Sigmoid colon (tissue), 7 donors: ENCODE measurements around the gene RBM10. TPM values are rescaled to one million over a fixed set of nuclear protein-coding genes. Genes with fewer than 3 reads are reported as not detected.
A peak's percentile ranks its signal among the peaks of the same experiment; 100 is the strongest.

Experiments used
- DNase-seq: peaks from one replicate; pipeline ENCODE4 v3.0.0-alpha.2; 2019
- H3K27ac ChIP-seq, 4 donors: fragments of 200-600 bp; sonication (generic); one replicate each; pipeline ENCODE4 v1.5.1; 2016 to 2019; ENCODE audit warnings: mild to moderate bottlenecking in 1 of 4
- H3K27me3 ChIP-seq, 3 donors: fragments of 200-600 bp; sonication (generic); one replicate each; pipeline ENCODE4 v1.5.1; 2019; ENCODE audit warnings: mild to moderate bottlenecking in 1 of 3
- H3K36me3 ChIP-seq, 4 donors: fragments of 200-600 bp; sonication (generic); one replicate each; pipeline ENCODE4 v1.5.1; 2016 to 2019
- H3K4me1 ChIP-seq, 4 donors: fragments of 200-600 bp; sonication (generic); one replicate each; pipeline ENCODE4 v1.5.1; 2017 to 2019
- H3K4me3 ChIP-seq, 4 donors: fragments of 200-600 bp; sonication (generic); one replicate each; pipeline ENCODE4 v1.5.1; 2017 to 2019; ENCODE audit warnings: mild to moderate bottlenecking in 2 of 4, moderate library complexity in 1 of 4
- H3K9me3 ChIP-seq, 4 donors: fragments of 200-600 bp in 3 of 4; sonication (generic) in 3 of 4; one replicate each; pipeline versions ENCODE4 v1.5.1 to v1.6.1; 2013 to 2019
- CTCF ChIP-seq, 4 experiments: fragments of 450-650 bp in 3 of 4; fragments of 200-600 bp in 1 of 4; IDR thresholded peaks; one replicate each; pipeline ENCODE4 v1.5.1; 2016 to 2019; ENCODE audit warnings: antibody characterized with exemption in 4 of 4, mild to moderate bottlenecking in 3 of 4, moderate library complexity in 2 of 4
- EP300 ChIP-seq, 4 donors: sonication (generic); formaldehyde crosslinking; IDR thresholded peaks; one replicate each; pipeline ENCODE4 v1.6.1; 2017; ENCODE audit warnings: antibody characterized with exemption in 4 of 4
- POLR2A ChIP-seq, 2 donors: fragments of 450-650 bp; IDR thresholded peaks; one replicate each; pipeline ENCODE4 v1.6.1; 2016; ENCODE audit warnings: antibody characterized with exemption in 2 of 2, mild to moderate bottlenecking in 2 of 2, moderate library complexity in 2 of 2
- POLR2AphosphoS5 ChIP-seq, 4 donors: sonication (generic); formaldehyde crosslinking; IDR thresholded peaks; one replicate each; pipeline ENCODE4 v1.6.1; 2017; ENCODE audit warnings: antibody characterized with exemption in 4 of 4
- WGBS, 2 donors: extraction: QIAGEN DNeasy Blood & Tissue Kit; methylation state at CpG; one replicate each; pipeline ENCODE4 v1.1.7; 2013; 5-methylcytosine and 5-hydroxymethylcytosine counted together
- intact Hi-C: fragments of 100-400 bp; cut with DNase I; formaldehyde crosslinking; loops from one replicate; pipeline ENCODE4 v1.15.1; 2023
- polyA plus RNA-seq, 3 donors: library from polyadenylated mRNA; stranded (reverse); fragments of 200-250 nt; gene quantifications; one replicate each; pipeline ENCODE4 v1.2.3, GENCODE V29; 2013
- total RNA-seq, 4 donors: library from RNA; depleted of rRNA; stranded (reverse); fragments of >200 nt; gene quantifications; one replicate each; pipeline ENCODE4 v1.1.0, GENCODE V29; 2016
- donor health status: healthy with polysubstance abuse.
- donor health status: Bipolar disorder and iron deficiency.
- donor health status: healthy.

RBM10 gene
- total and polyA plus RNA-seq, 7 donors = 15.0 to 44.3 (median 22.4) TPM

GRCh38 chrX:47227334-47227583 is 82.2 kb downstream of the RBM10 start:
- H3K27ac ChIP-seq = no peak overlapping the region
- no peaks in the 10 kb centered on the region for H3K9me3 ChIP-seq
- no peaks in the 10 kb centered on the region for H3K27me3 ChIP-seq
- intact Hi-C loops = no loop called here
- no peak for DNase-seq
- WGBS, 2 donors = 92 to 96% methylated on average over 9 of the region's 9 CpGs
- no peak overlapping the region for H3K4me3 ChIP-seq
- H3K36me3 ChIP-seq = peaks cover 19 to 65% (median 33%) of the 10 kb centered on the region in 4 donors
- peaks cover 0 to 3% (median under 1%) of the 10 kb centered on the region in 4 donors for H3K4me1 ChIP-seq
- TF ChIP-seq CTCF (IDR thresholded peaks at IDR 0.05) (no peak), POLR2AphosphoS5 (IDR thresholded peaks at IDR 0.05) (no peak), EP300 (IDR thresholded peaks at IDR 0.05) (no peak), POLR2A (IDR thresholded peaks at IDR 0.05) (no peak)

- peak; percentile 55 for DNase-seq
- Histone ChIP-seq H3K9me3 (no peaks in the 10 kb centered on the region), H3K4me3 (no peak overlapping the region), H3K27me3 (no peaks in the 10 kb centered on the region), H3K36me3 (peaks cover 18 to 57% (median 30%) of the 10 kb centered on the region in 4 donors), H3K4me1 (peaks cover 0 to 6% (median 2%) of the 10 kb centered on the region in 4 donors), H3K27ac (no peak overlapping the region)
- intact Hi-C loops = no loop called here
- TF ChIP-seq POLR2AphosphoS5 (IDR thresholded peaks at IDR 0.05) (no peak), EP300 (IDR thresholded peaks at IDR 0.05) (no peak), POLR2A (IDR thresholded peaks at IDR 0.05) (no peak), CTCF (IDR thresholded peaks at IDR 0.05) (no peak)
- 94 to 95% methylated on average over 12 of the region's 12 CpGs for WGBS, 2 donors
Measured at GRCh38 chrX:47228550-47229270, 83.7 kb downstream of the RBM10 start.

GRCh38 chrX:47229427-47229826 is 84.4 kb downstream of the RBM10 start:
- Histone ChIP-seq H3K27me3 (no peaks in the 10 kb centered on the region), H3K36me3 (peaks cover 11 to 50% (median 23%) of the 10 kb centered on the region in 4 donors), H3K4me3 (no peak overlapping the region), H3K27ac (no peak overlapping the region), H3K4me1 (peaks cover 0 to 6% (median 2%) of the 10 kb centered on the region in 4 donors), H3K9me3 (no peaks in the 10 kb centered on the region)
- TF ChIP-seq POLR2A (IDR thresholded peaks at IDR 0.05) (no peak), EP300 (IDR thresholded peaks at IDR 0.05) (no peak), CTCF (IDR thresholded peaks at IDR 0.05) (no peak), POLR2AphosphoS5 (IDR thresholded peaks at IDR 0.05) (no peak)
- DNase-seq = peak; percentile 63
- intact Hi-C loops = no loop called here
- 94 to 98% methylated on average over 6 of the region's 6 CpGs for WGBS, 2 donors

GRCh38 chrX:47230136-47230868 is 85.3 kb downstream of the RBM10 start:
- Histone ChIP-seq H3K4me3 (no peak overlapping the region), H3K27ac (no peak overlapping the region), H3K4me1 (peaks cover 0 to 6% (median 2%) of the 10 kb centered on the region in 4 donors), H3K27me3 (no peaks in the 10 kb centered on the region), H3K36me3 (peaks cover 7 to 41% (median 14%) of the 10 kb centered on the region in 4 donors), H3K9me3 (no peaks in the 10 kb centered on the region)
- DNase-seq = peak; percentile 26
- TF ChIP-seq POLR2A (IDR thresholded peaks at IDR 0.05) (no peak), POLR2AphosphoS5 (IDR thresholded peaks at IDR 0.05) (no peak), EP300 (IDR thresholded peaks at IDR 0.05) (no peak), CTCF (IDR thresholded peaks at IDR 0.05) (no peak)
- 90 to 91% methylated on average over 5 of the region's 5 CpGs for WGBS, 2 donors
- intact Hi-C loops = loop anchor here (5.0 to 10.0 kb wide), 2 partner anchors 86 to 422 kb away; partner anchors contain the start of genes ELK1, NDUFB11 and RBM10
